H9 (cell line): ENCODE results near the gene RBM18. TPM values are rescaled to one million over a fixed set of nuclear protein-coding genes. Genes with fewer than 3 reads are reported as not detected.

ENCODE experiments used
- DNase-seq: peaks from one replicate; pipeline ENCODE4 v3.0.0-alpha.2; 2017
- H2AFZ ChIP-seq: one replicate; pipeline ENCODE4 v1.6.1; 2013; ENCODE audit warnings: mild to moderate bottlenecking, low read length, control low read depth, moderate library complexity
- H2AK5ac ChIP-seq: 2 replicates; pipeline ENCODE4 v1.6.1; 2013; ENCODE audit warnings: low read length, control low read depth, mixed read lengths; ENCODE audit not compliant: insufficient read length
- H2BK120ac ChIP-seq: one replicate; pipeline ENCODE4 v1.6.1; 2013; ENCODE audit warnings: low read depth, mild to moderate bottlenecking, low read length, control low read depth, inconsistent platforms; ENCODE audit not compliant: poor library complexity, severe bottlenecking
- H2BK12ac ChIP-seq: 2 replicates; pipeline ENCODE4 v1.6.1; 2013; ENCODE audit warnings: low read length, control low read depth, mixed read lengths, low read depth; ENCODE audit not compliant: insufficient read length
- H2BK15ac ChIP-seq: 2 replicates; pipeline ENCODE4 v1.6.1; 2013; ENCODE audit warnings: low read depth, low read length, control low read depth
- H2BK20ac ChIP-seq: one replicate; pipeline ENCODE4 v1.6.1; 2013; ENCODE audit warnings: low read depth, mild to moderate bottlenecking, low read length, control low read depth, inconsistent platforms; ENCODE audit not compliant: poor library complexity, severe bottlenecking
- H2BK5ac ChIP-seq: 2 replicates; pipeline ENCODE4 v1.6.1; 2013; ENCODE audit warnings: low read length, control low read depth, mixed read lengths; ENCODE audit not compliant: insufficient read length
- H3K14ac ChIP-seq: 2 replicates; pipeline ENCODE4 v1.6.1; 2013; ENCODE audit warnings: low read length, control low read depth; ENCODE audit not compliant: insufficient read depth
- H3K18ac ChIP-seq: 2 replicates; pipeline ENCODE4 v1.6.1; 2013; ENCODE audit warnings: low read depth, mild to moderate bottlenecking, mixed read lengths, low read length, control low read depth; ENCODE audit not compliant: insufficient read length
- H3K23ac ChIP-seq: 2 replicates; pipeline ENCODE4 v1.6.1; 2013; ENCODE audit warnings: low read length, control low read depth, mixed read lengths, low read depth; ENCODE audit not compliant: insufficient read length
- H3K23me2 ChIP-seq: 2 replicates; pipeline ENCODE4 v1.6.1; 2013; ENCODE audit warnings: low read depth, mild to moderate bottlenecking, mixed read lengths, low read length, control low read depth; ENCODE audit not compliant: insufficient read length, poor library complexity, severe bottlenecking
- H3K27ac ChIP-seq: 2 replicates; pipeline ENCODE4 v1.5.1; 2013; ENCODE audit warnings: low read length, control low read depth, mixed read lengths, low read depth; ENCODE audit not compliant: insufficient read length
- H3K27me3 ChIP-seq: 2 replicates; pipeline ENCODE4 v1.6.1; 2013; ENCODE audit warnings: low read length, control low read depth, inconsistent platforms; ENCODE audit not compliant: insufficient read depth
- H3K4ac ChIP-seq: 2 replicates; pipeline ENCODE4 v1.6.1; 2013; ENCODE audit warnings: low read depth, mild to moderate bottlenecking, control low read depth, inconsistent platforms, low read length, moderate library complexity
- H3K4me1 ChIP-seq: 2 replicates; pipeline ENCODE4 v1.6.1; 2013; ENCODE audit warnings: low read length, control low read depth, inconsistent platforms; ENCODE audit not compliant: insufficient read depth
- H3K4me2 ChIP-seq: 2 replicates; pipeline ENCODE4 v1.6.1; 2013; ENCODE audit warnings: low read length, control low read depth, mixed read lengths; ENCODE audit not compliant: insufficient read length, insufficient read depth
- H3K56ac ChIP-seq: 2 replicates; pipeline ENCODE4 v1.6.1; 2013; ENCODE audit warnings: low read depth, mild to moderate bottlenecking, mixed read lengths, low read length, control low read depth; ENCODE audit not compliant: insufficient read length
- H3K79me1 ChIP-seq: 2 replicates; pipeline ENCODE4 v1.6.1; 2013; ENCODE audit warnings: low read depth, mild to moderate bottlenecking, moderate library complexity, low read length, control low read depth, inconsistent platforms; ENCODE audit not compliant: insufficient read depth, poor library complexity, severe bottlenecking
- H3K79me2 ChIP-seq: 2 replicates; pipeline ENCODE4 v1.6.1; 2013; ENCODE audit warnings: low read length, control low read depth, inconsistent platforms; ENCODE audit not compliant: insufficient read depth
- H3K9ac ChIP-seq: 2 replicates; pipeline ENCODE4 v1.6.1; 2013; ENCODE audit warnings: low read length, control low read depth, mixed read lengths; ENCODE audit not compliant: insufficient read length; ENCODE audit errors: extremely low read depth
- H3K9me3 ChIP-seq: one replicate; pipeline ENCODE4 v1.6.1; 2013; ENCODE audit warnings: low read depth, low read length, inconsistent platforms; ENCODE audit not compliant: control insufficient read depth
- H3T11ph ChIP-seq: one replicate; pipeline ENCODE4 v1.6.1; 2013; ENCODE audit warnings: mild to moderate bottlenecking, low read length, control low read depth, inconsistent platforms
- H4K20me1 ChIP-seq: one replicate; pipeline ENCODE4 v1.6.1; 2013; ENCODE audit not compliant: control insufficient read depth, insufficient read length, insufficient read depth
- H4K5ac ChIP-seq: 2 replicates; pipeline ENCODE4 v1.6.1; 2013; ENCODE audit warnings: low read depth, mild to moderate bottlenecking, mixed read lengths, low read length, control low read depth; ENCODE audit not compliant: insufficient read length
- H4K8ac ChIP-seq: replicated peaks from 2 replicates; pipeline ENCODE4 v1.6.1; 2013; ENCODE audit warnings: low read length, control low read depth, mixed read lengths, low read depth; ENCODE audit not compliant: insufficient read length
- H4K91ac ChIP-seq: 2 replicates; pipeline ENCODE4 v1.6.1; 2013; ENCODE audit warnings: low read depth, mild to moderate bottlenecking, moderate library complexity, mixed read lengths, low read length, control low read depth; ENCODE audit not compliant: insufficient read length
- H3K27ac Mint-ChIP-seq, 3 experiments: 2 replicates in 2 of 3; 3 replicates in 1 of 3; pipeline ENCODE4 v1.8.0; 2020 to 2021; ENCODE audit warnings: mixed read lengths in 3 of 3, mild to moderate bottlenecking in 1 of 3, moderate library complexity in 1 of 3
- H3K27me3 Mint-ChIP-seq: 2 replicates; pipeline ENCODE4 v1.8.0; 2021; ENCODE audit warnings: low read depth, mild to moderate bottlenecking, moderate library complexity, mixed read lengths
- H3K36me3 Mint-ChIP-seq, 3 experiments: 2 replicates in 2 of 3; 3 replicates in 1 of 3; pipeline ENCODE4 v1.8.0; 2020 to 2021; ENCODE audit warnings: low read depth in 3 of 3, mixed read lengths in 3 of 3; ENCODE audit not compliant: insufficient read depth in 1 of 3
- H3K4me1 Mint-ChIP-seq, 2 experiments: 2 replicates each; pipeline ENCODE4 v1.8.0; 2020; ENCODE audit warnings: mixed read lengths in 2 of 2
- H3K4me3 Mint-ChIP-seq, 2 experiments: 2 replicates in 1 of 2; 3 replicates in 1 of 2; pipeline ENCODE4 v1.8.0; 2020 to 2021; ENCODE audit warnings: mild to moderate bottlenecking in 2 of 2, mixed read lengths in 2 of 2, moderate library complexity in 1 of 2
- H3K9me3 Mint-ChIP-seq, 2 experiments: 2 replicates in 1 of 2; 3 replicates in 1 of 2; pipeline ENCODE4 v1.8.0; 2020; ENCODE audit warnings: mild to moderate bottlenecking in 2 of 2, mixed read lengths in 2 of 2, moderate library complexity in 1 of 2
- WGBS: extraction: QIAGEN DNeasy Blood & Tissue Kit; methylation state at CpG from one replicate; pipeline ENCODE4 v1.1.7; 2013; ENCODE audit warnings: missing lambda C conversion rate, low lambda C conversion rate, mixed read lengths; ENCODE audit not compliant: insufficient read length; ENCODE audit errors: extremely low coverage; 5-methylcytosine and 5-hydroxymethylcytosine counted together
- total RNA-seq: library from RNA; stranded (reverse); gene quantifications from 2 replicates; pipeline ENCODE4 v1.2.1, GENCODE V29; 2021
- TF ChIP-seq, protein P1 (sequence below): fragments of 200-600 bp; sonication (generic); conservative IDR thresholded peaks from 3 replicates; pipeline ENCODE4 v1.8.0; 2021; ENCODE audit warnings: antibody characterized with exemption, mild to moderate bottlenecking

RBM18 gene
- total RNA-seq, 1 experiment from 2014 or later = 18.9 TPM

DNA sequence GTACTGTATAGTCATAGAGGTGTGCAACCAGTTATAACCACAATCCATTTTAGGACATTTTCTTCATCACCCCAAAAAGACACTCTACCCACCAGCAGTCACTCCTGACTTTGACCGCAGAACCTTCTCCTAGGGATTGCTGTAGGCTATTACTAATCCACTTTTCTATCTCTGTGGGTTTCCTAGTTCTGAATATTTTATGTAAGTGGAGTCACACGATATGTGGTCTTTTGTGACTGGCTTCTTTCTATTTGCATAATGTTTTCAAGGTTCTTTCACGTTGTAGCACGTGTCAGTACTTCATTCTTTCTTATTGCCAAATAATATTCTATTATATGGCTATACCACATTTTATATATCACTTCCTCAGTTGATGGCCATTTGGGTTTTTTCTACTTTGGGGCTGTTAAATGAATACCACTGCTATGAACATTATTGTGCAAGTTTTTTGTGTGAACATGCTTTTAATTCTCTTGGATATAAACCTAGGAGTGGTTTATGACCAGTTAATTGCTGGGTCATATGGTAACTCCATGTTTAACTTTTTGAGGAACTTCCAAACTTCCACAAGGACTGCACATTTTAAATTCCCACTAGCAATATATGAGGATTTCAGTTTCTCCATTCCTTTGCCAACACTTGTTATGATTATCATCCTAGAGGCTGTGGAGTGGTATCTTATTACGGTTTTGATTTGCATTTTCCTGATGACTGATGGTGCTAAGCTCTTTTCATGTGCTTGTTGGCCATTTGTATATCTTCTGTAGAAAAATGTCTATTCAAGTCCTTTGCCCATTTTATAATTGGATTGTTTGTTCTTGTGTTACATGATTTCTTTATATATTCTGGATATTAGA lies 37.8 kb upstream of the RBM18 start:
- H3K56ac ChIP-seq = no peak overlapping the region
- no peak overlapping the region for H3K18ac ChIP-seq
- H3K27me3 Mint-ChIP-seq = no peaks in the 10 kb centered on the region
- WGBS = no CpG with 5 or more reads among the region's 5 CpGs
- H3K9ac ChIP-seq = no peak overlapping the region
- H2BK120ac ChIP-seq = no peak overlapping the region
- H3K4ac ChIP-seq = no peak overlapping the region
- no peak overlapping the region for H3K27ac Mint-ChIP-seq
- peaks cover 0 to 20% (median 19%) of the 10 kb centered on the region in 3 experiments; a peak in 5 of 7 replicates for H3K36me3 Mint-ChIP-seq
- peaks cover 10 to 11% of the 10 kb centered on the region in 2 experiments; a peak in 3 of 4 replicates for H3K4me1 Mint-ChIP-seq
- no peaks in the 10 kb centered on the region for H3K27me3 ChIP-seq
- no peak overlapping the region for H3K27ac ChIP-seq
- H3T11ph ChIP-seq = no peak overlapping the region
- H2BK15ac ChIP-seq = no peak overlapping the region
- no peaks in the 10 kb centered on the region for H3K4me1 ChIP-seq
- no peak overlapping the region for H2AFZ ChIP-seq
- no peak overlapping the region for H3K14ac ChIP-seq
- DNase-seq = no peak
- no peaks in the 10 kb centered on the region for H3K9me3 ChIP-seq
- H4K91ac ChIP-seq = no peak overlapping the region
- H2BK5ac ChIP-seq = no peak overlapping the region
- H3K79me2 ChIP-seq = no peaks in the 10 kb centered on the region
- TF ChIP-seq, protein P1, sequence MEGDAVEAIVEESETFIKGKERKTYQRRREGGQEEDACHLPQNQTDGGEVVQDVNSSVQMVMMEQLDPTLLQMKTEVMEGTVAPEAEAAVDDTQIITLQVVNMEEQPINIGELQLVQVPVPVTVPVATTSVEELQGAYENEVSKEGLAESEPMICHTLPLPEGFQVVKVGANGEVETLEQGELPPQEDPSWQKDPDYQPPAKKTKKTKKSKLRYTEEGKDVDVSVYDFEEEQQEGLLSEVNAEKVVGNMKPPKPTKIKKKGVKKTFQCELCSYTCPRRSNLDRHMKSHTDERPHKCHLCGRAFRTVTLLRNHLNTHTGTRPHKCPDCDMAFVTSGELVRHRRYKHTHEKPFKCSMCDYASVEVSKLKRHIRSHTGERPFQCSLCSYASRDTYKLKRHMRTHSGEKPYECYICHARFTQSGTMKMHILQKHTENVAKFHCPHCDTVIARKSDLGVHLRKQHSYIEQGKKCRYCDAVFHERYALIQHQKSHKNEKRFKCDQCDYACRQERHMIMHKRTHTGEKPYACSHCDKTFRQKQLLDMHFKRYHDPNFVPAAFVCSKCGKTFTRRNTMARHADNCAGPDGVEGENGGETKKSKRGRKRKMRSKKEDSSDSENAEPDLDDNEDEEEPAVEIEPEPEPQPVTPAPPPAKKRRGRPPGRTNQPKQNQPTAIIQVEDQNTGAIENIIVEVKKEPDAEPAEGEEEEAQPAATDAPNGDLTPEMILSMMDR = no peak
- H2BK20ac ChIP-seq = no peak overlapping the region
- no peak overlapping the region for H2AK5ac ChIP-seq
- no peak overlapping the region for H3K4me2 ChIP-seq
- no peak overlapping the region for H4K8ac ChIP-seq
- H3K23me2 ChIP-seq = no peaks in the 10 kb centered on the region
- H4K5ac ChIP-seq = no peak overlapping the region
- H2BK12ac ChIP-seq = no peak overlapping the region
- no peaks in the 10 kb centered on the region for H3K79me1 ChIP-seq
- H4K20me1 ChIP-seq = no peaks in the 10 kb centered on the region
- no peak overlapping the region for H3K23ac ChIP-seq
- no peak overlapping the region for H3K4me3 Mint-ChIP-seq
- H3K9me3 Mint-ChIP-seq = no peaks in the 10 kb centered on the region
